Endothelial cell of umbilical vein (primary cell): ENCODE results near the gene NECAB2. TPM values are rescaled to one million over a fixed set of nuclear protein-coding genes. Genes with fewer than 3 reads are reported as not detected.

ENCODE experiments used
- BruUV-seq: library from RNA; stranded (reverse); fragments of 400-500 nt; replicated peaks from 2 replicates; lab custom pipeline; 2021; lab: Mats Ljungman, UMichigan
- CTCF ChIA-PET: fragments of 300-600, 350-600 bp; sonication (Branson Sonifier 250); formaldehyde crosslinking; loops from one replicate; lab custom pipeline; 2021; ENCODE audit warnings: antibody characterized with exemption, inconsistent platforms; lab: Charles Lee
- POLR2A ChIA-PET: fragments of 300-600, 350-600 bp; sonication (Branson Sonifier 250); formaldehyde crosslinking; loops from one replicate; lab custom pipeline; 2021; ENCODE audit warnings: antibody characterized with exemption, inconsistent platforms; lab: Charles Lee
- DNase-seq: peaks from one replicate; pipeline ENCODE4 v3.0.0-alpha.2; 2011; ENCODE audit warnings: low read depth, low spot score
- FAIRE-seq: peaks from 2 replicates; lab custom pipeline; 2011; peaks lifted over from hg19 to GRCh38; lab: Jason Lieb, UNC
- H2AFZ ChIP-seq: 2 replicates; pipeline ENCODE4 v1.6.0; 2012; ENCODE audit warnings: low read depth, low read length, control low read depth, inconsistent platforms
- H3K27ac ChIP-seq: 2 replicates; pipeline ENCODE4 v1.5.1; 2011; ENCODE audit warnings: low read depth, mild to moderate bottlenecking, control low read depth, low read length, moderate library complexity; ENCODE audit not compliant: insufficient read depth
- H3K27me3 ChIP-seq, 2 experiments: 2 replicates each; pipeline versions ENCODE4 v1.6.0 to v1.6.1; 2011; ENCODE audit warnings: low read length in 2 of 2, mixed read lengths in 1 of 2; ENCODE audit not compliant: control insufficient read depth in 2 of 2, insufficient read depth in 2 of 2
- H3K36me3 ChIP-seq, 2 experiments: 2 replicates in 1 of 2; 3 replicates in 1 of 2; pipeline ENCODE4 v1.5.1; 2011; ENCODE audit warnings: low read length in 2 of 2, mild to moderate bottlenecking in 1 of 2, moderate library complexity in 1 of 2; ENCODE audit not compliant: control insufficient read depth in 2 of 2, insufficient read depth in 2 of 2; ENCODE audit errors: extremely low read depth in 1 of 2
- H3K4me1 ChIP-seq: 3 replicates; pipeline ENCODE4 v1.5.1; 2011; ENCODE audit warnings: mild to moderate bottlenecking, low read length; ENCODE audit not compliant: control insufficient read depth, insufficient read depth; ENCODE audit errors: extremely low read depth
- H3K4me2 ChIP-seq: 2 replicates; pipeline ENCODE4 v1.6.1; 2011; ENCODE audit warnings: low read length, control low read depth, mixed read lengths; ENCODE audit not compliant: insufficient read depth
- H3K4me3 ChIP-seq, 3 experiments: fragments of 200-600 bp in 1 of 3; sonication (generic), shearing (Covaris generic) in 1 of 3; replicated peaks in 1 of 3; 2 replicates each; pipeline ENCODE4 v1.5.1; 2011 to 2016; ENCODE audit warnings: control low read depth in 3 of 3, low read length in 3 of 3, mild to moderate bottlenecking in 2 of 3, inconsistent platforms in 1 of 3, low read depth in 1 of 3, moderate library complexity in 1 of 3; ENCODE audit not compliant: insufficient read depth in 1 of 3
- H3K79me2 ChIP-seq: 2 replicates; pipeline ENCODE4 v1.6.0; 2012; ENCODE audit warnings: low read length, inconsistent platforms; ENCODE audit not compliant: control insufficient read depth, insufficient read depth
- H3K9ac ChIP-seq: replicated peaks from 2 replicates; pipeline ENCODE3; 2011; ENCODE audit warnings: low read length, control low read depth; ENCODE audit not compliant: insufficient read depth; ENCODE audit errors: extremely low read depth
- H3K9me1 ChIP-seq: replicated peaks from 3 replicates; pipeline ENCODE4 v1.6.0; 2011; ENCODE audit warnings: mild to moderate bottlenecking, low read length; ENCODE audit not compliant: control insufficient read depth, insufficient read depth; ENCODE audit errors: extremely low read depth
- H3K9me3 ChIP-seq: replicated peaks from 2 replicates; pipeline ENCODE4 v1.5.1; 2012; ENCODE audit warnings: low read length, inconsistent platforms; ENCODE audit not compliant: control insufficient read depth, insufficient read depth
- H4K20me1 ChIP-seq: replicated peaks from 2 replicates; pipeline ENCODE3; 2011; ENCODE audit warnings: mild to moderate bottlenecking, low read length; ENCODE audit not compliant: control insufficient read depth, insufficient read depth; ENCODE audit errors: extremely low read depth
- CTCF ChIP-seq, 2 donors: IDR thresholded peaks; 1 replicate in 1 of 2; 2 replicates in 1 of 2; pipeline ENCODE4 v1.5.1; 2011; ENCODE audit warnings: low read length in 2 of 2, mild to moderate bottlenecking in 2 of 2, moderate library complexity in 2 of 2, control low read depth in 1 of 2, inconsistent platforms in 1 of 2, low read depth in 1 of 2; ENCODE audit not compliant: insufficient read depth in 1 of 2; ENCODE audit errors: extremely low read depth in 1 of 2
- FOS ChIP-seq: IDR thresholded peaks from 2 replicates; pipeline ENCODE4 v1.6.1; 2011; ENCODE audit warnings: mild to moderate bottlenecking, low read length, moderate library complexity, borderline replicate concordance; ENCODE audit not compliant: insufficient read depth
- GATA2 ChIP-seq: IDR thresholded peaks from 2 replicates; pipeline ENCODE4 v1.7.0; 2011; ENCODE audit warnings: low read depth, mild to moderate bottlenecking, moderate library complexity, mixed read lengths, low read length; ENCODE audit not compliant: insufficient read length, insufficient read depth
- MYC ChIP-seq: IDR thresholded peaks from one replicate; pipeline ENCODE4 v1.6.1; 2011; ENCODE audit warnings: mild to moderate bottlenecking, low read depth, low read length
- POLR2A ChIP-seq: IDR thresholded peaks from 2 replicates; pipeline ENCODE4 v1.6.1; 2012; ENCODE audit warnings: low read depth, mild to moderate bottlenecking, control low read depth, low read length
- POLR2AphosphoS5 ChIP-seq: IDR thresholded peaks from 2 replicates; pipeline ENCODE4 v1.6.1; 2012; ENCODE audit warnings: low read depth, mild to moderate bottlenecking, control low read depth, low read length, moderate library complexity; ENCODE audit not compliant: insufficient read depth
- dilution Hi-C: fragments of 300-500 bp; cut with MboI; formaldehyde crosslinking; loops from one replicate; pipeline ENCODE4 v1.15.0; 2019; ENCODE audit warnings: low sequenced_read_pairs; ENCODE audit not compliant: extremely low pct_ligation_motif_present
- intact Hi-C: fragments of 100-400 bp; cut with micrococcal nuclease; formaldehyde crosslinking; loops from one replicate; pipeline ENCODE4 v1.10.0; 2022
- polyA plus RNA-seq, 4 experiments: library from polyadenylated mRNA; depleted of rRNA in 3 of 4; stranded (reverse) in 3 of 4; unstranded in 1 of 4; fragments of >200 nt; gene quantifications; 2 replicates each; pipeline versions ENCODE4 v1.2.1 to v1.2.3, GENCODE V29; 2011 to 2012; ENCODE audit warnings: missing spikeins in 1 of 4
- total RNA-seq: library from RNA; stranded (reverse); gene quantifications from 2 replicates; pipeline ENCODE4 v1.2.3, GENCODE V29; 2021

Gene NECAB2
- total and polyA plus RNA-seq, 2 donors (not counting 3 experiments of a cell fraction or from before 2014, with no cell fraction given) = 0.26 to 0.31 TPM

GRCh38 chr16:83945587-83945986 lies 22.5 kb upstream of the NECAB2 start:
- Histone ChIP-seq H3K27ac (no peak overlapping the region), H4K20me1 (no peaks in the 10 kb centered on the region), H3K27me3 (no peaks in the 10 kb centered on the region), H3K36me3 (no peaks in the 10 kb centered on the region), H3K9me3 (no peaks in the 10 kb centered on the region), H3K79me2 (no peaks in the 10 kb centered on the region), H3K9ac (no peak overlapping the region), H3K4me1 (no peaks in the 10 kb centered on the region), H2AFZ (no peak overlapping the region), H3K4me2 (no peak overlapping the region), H3K9me1 (no peaks in the 10 kb centered on the region), H3K4me3 (no peak overlapping the region)
- DNase-seq = no peak
- TF ChIP-seq FOS = no peak
- TF ChIP-seq GATA2 = no peak
- TF ChIP-seq POLR2A = no peak
- TF ChIP-seq CTCF (IDR thresholded peaks at IDR 0.05; ENCODE audit: extremely low read depth in 1 of 2, insufficient read depth in 1 of 2, low read depth in 1 of 2, low read length in 2 of 2) = no peak
- TF ChIP-seq MYC = no peak
- TF ChIP-seq POLR2AphosphoS5 = no peak
- BruUV-seq = no TSS peak
- intact Hi-C loops (no loop called here), dilution Hi-C loops (no loop called here)
- FAIRE-seq = no peak
- CTCF ChIA-PET = no interaction called here
- POLR2A ChIA-PET = no interaction called here
